Heart right ventricle (tissue), 16 donors: ENCODE results near the gene SPO11. TPM values are rescaled to one million over a fixed set of nuclear protein-coding genes. Genes with fewer than 3 reads are reported as not detected.

Experiments
- ATAC-seq, 8 donors: fragments of 200-7000 bp; cut with Tn5 transposase; one replicate each; pipeline ENCODE4 v1.9.1; 2020; ENCODE audit warnings: mild to moderate bottlenecking in 8 of 8, moderate library complexity in 8 of 8, moderate number of reproducible peaks in 1 of 8
- DNase-seq, 2 donors: peaks; one replicate each; pipeline ENCODE4 v3.0.0-alpha.2; 2020
- H3K27ac ChIP-seq, 10 donors: fragments of 200-600 bp; sonication (generic) in 2 of 10; one replicate each; pipeline versions ENCODE4 v1.5.0 to v1.8.0; 2020 to 2022; ENCODE audit warnings: mild to moderate bottlenecking in 3 of 10
- H3K27me3 ChIP-seq, 7 donors: fragments of 200-600 bp; one replicate each; pipeline ENCODE4 v1.8.0; 2021 to 2022; ENCODE audit warnings: mild to moderate bottlenecking in 2 of 7
- H3K36me3 ChIP-seq, 9 donors: fragments of 200-600 bp; sonication (generic) in 1 of 9; one replicate each; pipeline versions ENCODE4 v1.5.0 to v1.8.0; 2020 to 2022; ENCODE audit warnings: mild to moderate bottlenecking in 2 of 9
- H3K4me1 ChIP-seq, 9 donors: fragments of 200-600 bp; sonication (generic) in 1 of 9; one replicate each; pipeline versions ENCODE4 v1.5.0 to v1.8.0; 2020 to 2022; ENCODE audit warnings: mild to moderate bottlenecking in 4 of 9
- H3K4me3 ChIP-seq, 10 donors: fragments of 200-600 bp; sonication (generic) in 2 of 10; one replicate each; pipeline versions ENCODE4 v1.5.0 to v1.8.0; 2020 to 2022; ENCODE audit warnings: mild to moderate bottlenecking in 7 of 10, moderate library complexity in 2 of 10
- H3K9me3 ChIP-seq, 11 donors: fragments of 200-600 bp in 10 of 11; sonication (generic) in 2 of 11; one replicate each; pipeline versions ENCODE4 v1.5.0 to v1.8.0; 2013 to 2022; ENCODE audit warnings: mild to moderate bottlenecking in 2 of 11, control low read depth in 1 of 11, moderate library complexity in 1 of 11
- WGBS, 2 donors: extraction: QIAGEN DNeasy Blood & Tissue Kit; methylation state at CpG; one replicate each; pipeline ENCODE4 v1.1.7; 2013; ENCODE audit warnings: inconsistent platforms in 1 of 2; 5-methylcytosine and 5-hydroxymethylcytosine counted together
- intact Hi-C, 10 donors: fragments of 100-400 bp; cut with DNase I; formaldehyde crosslinking; loops; one replicate each; pipeline versions ENCODE4 v1.11.1 to v1.14.2; 2022
- polyA plus RNA-seq, 2 donors: library from polyadenylated mRNA; stranded (reverse); fragments of 200-250 nt; gene quantifications; one replicate each; pipeline ENCODE4 v1.2.3, GENCODE V29; 2013
- total RNA-seq, 10 donors: library from RNA; stranded (reverse); fragmentation: NEBNext Ultra II Directional in 3 of 10; extraction: Animal tissue kit (Norgen Biotek cat#: 25700) in 3 of 10; gene quantifications; one replicate each; pipeline versions ENCODE4 v1.2.1 to v1.2.4, GENCODE V29; 2021 to 2023
- TF ChIP-seq, protein P1 (sequence below), 9 donors: fragments of 200-600 bp; sonication (generic) in 2 of 9; IDR thresholded peaks; one replicate each; pipeline versions ENCODE4 v1.5.0 to v1.8.0; 2021 to 2022; ENCODE audit warnings: antibody characterized with exemption in 9 of 9, mild to moderate bottlenecking in 5 of 9, moderate library complexity in 1 of 9
- donor health status: Arrhythmogenic right ventricular cardiomyopathy.
- donor health status: ischemic (EF 13 %, LVEDD 7.1; RV severe dilation, severe dysfunction).
- donor health status: healthy with polysubstance abuse.
- donor health status: DM: no; HTN: yes; CAD: no.
- donor health status: DM: no; HTN: no; CAD: no.
- donor health status: ischemic (EF 25% LVEDD 6.9; RV normal size, moderate dysfunction).
- donor health status: ischemic (EF 25% LVEDD 5.7; RV mildly dilated, moderate dysfunction).
- donor health status: healthy.
- donor health status: DM: yes; HTN: yes; CAD: no.
- donor health status: Ischemic cardiomyopathy.
- donor health status: ischemic (EF 35%, LVEDD 5.7; RV mildly dilated, moderate dysfunction).
- donor health status: nonischemic (EF 11% LVEDD 7.7; RV severe dilation, severe dysfunction).
- donor health status: DM: yes; HTN: yes; CAD: no.
- donor health status: PGD.
- donor health status: ischemic (EF 29% LVEDD 5.4; RV normal size, mild dysfunction).
- donor health status: nonischemic (EF 23%, LVEDD 6.1; RV moderate dilation, normal function).

SPO11 gene
- total and polyA plus RNA-seq, 12 donors = not detected

DNA sequence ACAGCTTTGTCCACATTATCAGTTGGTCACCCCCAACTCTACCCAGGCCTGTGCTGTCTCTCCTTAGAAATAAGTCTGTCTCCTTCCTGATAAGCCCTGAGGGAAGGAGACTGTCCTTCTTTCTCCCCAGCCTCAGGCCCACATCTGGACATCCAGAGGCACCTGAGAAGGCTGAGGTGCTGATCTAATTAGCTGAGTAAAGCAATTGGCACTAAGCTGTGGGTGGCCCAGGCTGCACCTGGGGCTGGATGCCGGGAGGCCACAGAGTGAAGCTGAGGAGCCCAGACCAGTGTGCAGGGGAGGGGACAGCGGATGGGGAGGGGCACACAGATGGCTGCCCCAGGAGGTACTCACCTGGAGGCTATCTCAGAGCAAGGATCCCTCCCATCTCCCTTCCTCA, 37.0 kb upstream of the SPO11 start:
- DNase-seq (no peak), ATAC-seq (no peak)
- no peak overlapping the region for H3K4me3 ChIP-seq
- intact Hi-C loops = no loop called here
- H3K27ac ChIP-seq = no peak overlapping the region
- TF ChIP-seq, protein P1, sequence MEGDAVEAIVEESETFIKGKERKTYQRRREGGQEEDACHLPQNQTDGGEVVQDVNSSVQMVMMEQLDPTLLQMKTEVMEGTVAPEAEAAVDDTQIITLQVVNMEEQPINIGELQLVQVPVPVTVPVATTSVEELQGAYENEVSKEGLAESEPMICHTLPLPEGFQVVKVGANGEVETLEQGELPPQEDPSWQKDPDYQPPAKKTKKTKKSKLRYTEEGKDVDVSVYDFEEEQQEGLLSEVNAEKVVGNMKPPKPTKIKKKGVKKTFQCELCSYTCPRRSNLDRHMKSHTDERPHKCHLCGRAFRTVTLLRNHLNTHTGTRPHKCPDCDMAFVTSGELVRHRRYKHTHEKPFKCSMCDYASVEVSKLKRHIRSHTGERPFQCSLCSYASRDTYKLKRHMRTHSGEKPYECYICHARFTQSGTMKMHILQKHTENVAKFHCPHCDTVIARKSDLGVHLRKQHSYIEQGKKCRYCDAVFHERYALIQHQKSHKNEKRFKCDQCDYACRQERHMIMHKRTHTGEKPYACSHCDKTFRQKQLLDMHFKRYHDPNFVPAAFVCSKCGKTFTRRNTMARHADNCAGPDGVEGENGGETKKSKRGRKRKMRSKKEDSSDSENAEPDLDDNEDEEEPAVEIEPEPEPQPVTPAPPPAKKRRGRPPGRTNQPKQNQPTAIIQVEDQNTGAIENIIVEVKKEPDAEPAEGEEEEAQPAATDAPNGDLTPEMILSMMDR (IDR thresholded peaks at IDR 0.05) = no peak
- no peaks in the 10 kb centered on the region for H3K4me1 ChIP-seq
- H3K9me3 ChIP-seq = no peaks in the 10 kb centered on the region
- H3K27me3 ChIP-seq = peaks cover 0 to 60% (median 36%) of the 10 kb centered on the region in 7 donors
- no peaks in the 10 kb centered on the region for H3K36me3 ChIP-seq
- 66 to 83% methylated on average over 2 of the region's 2 CpGs for WGBS, 2 donors

GRCh38 chr20:57293995-57294394, 35.6 kb upstream of the SPO11 start:
- peaks cover 0 to 50% (median 24%) of the 10 kb centered on the region in 7 donors for H3K27me3 ChIP-seq
- no peaks in the 10 kb centered on the region for H3K9me3 ChIP-seq
- H3K4me1 ChIP-seq = no peaks in the 10 kb centered on the region
- H3K36me3 ChIP-seq = no peaks in the 10 kb centered on the region
- DNase-seq = no peak
- H3K4me3 ChIP-seq = no peak overlapping the region
- ATAC-seq = no peak
- TF ChIP-seq, protein P1 (IDR thresholded peaks at IDR 0.05) = no peak
- no peak overlapping the region for H3K27ac ChIP-seq
- WGBS, 2 donors = 73 to 79% methylated on average over 7 of the region's 7 CpGs
- intact Hi-C loops = no loop called here

GRCh38 chr20:57294550-57294949, 35.1 kb upstream of the SPO11 start:
- intact Hi-C loops = no loop called here
- H3K27me3 ChIP-seq = peaks cover 0 to 45% (median 24%) of the 10 kb centered on the region in 7 donors
- no peaks in the 10 kb centered on the region for H3K4me1 ChIP-seq
- DNase-seq (no peak), ATAC-seq (no peak)
- 42 to 44% methylated on average over 3 of the region's 3 CpGs for WGBS, 2 donors
- no peak overlapping the region for H3K27ac ChIP-seq
- no peak overlapping the region for H3K4me3 ChIP-seq
- TF ChIP-seq, protein P1 (IDR thresholded peaks at IDR 0.05) = no peak
- no peaks in the 10 kb centered on the region for H3K9me3 ChIP-seq
- H3K36me3 ChIP-seq = no peaks in the 10 kb centered on the region

- no peaks in the 10 kb centered on the region for H3K9me3 ChIP-seq
- peaks cover 0 to 21% (median 0%) of the 10 kb centered on the region in 7 donors for H3K27me3 ChIP-seq
- TF ChIP-seq, protein P1 (IDR thresholded peaks at IDR 0.05) = no peak
- no peak overlapping the region for H3K4me3 ChIP-seq
- no peak for DNase-seq
- intact Hi-C loops = no loop called here
- no peaks in the 10 kb centered on the region for H3K36me3 ChIP-seq
- no peaks in the 10 kb centered on the region for H3K4me1 ChIP-seq
- no peak overlapping the region for H3K27ac ChIP-seq
- 86 to 95% methylated on average over 4 of the region's 4 CpGs for WGBS, 2 donors
- no peak for ATAC-seq
These were observed 31.1 kb upstream of the SPO11 start for GRCh38 chr20:57298457-57298856.
